ENCODE measurements around the gene STX18. TPM values are rescaled to one million over a fixed set of nuclear protein-coding genes. Genes with fewer than 3 reads are reported as not detected.

The STX18 gene
- total and polyA plus RNA-seq, 2 experiments from 2014 or later: 15.9 to 18.1 TPM

GRCh38 chr4:4472344-4472958 is 69.4 kb downstream of the STX18 start:
- no peaks in the 10 kb centered on the region for H3K27me3 ChIP-seq (ENCODE audit: insufficient read depth)
- no peaks in the 10 kb centered on the region for H3K4me1 ChIP-seq (ENCODE audit: insufficient read depth)
- Mint-ChIP-seq H3K27me3 (ENCODE audit: insufficient read depth, low read depth, poor library complexity) (peaks cover 1% of the 10 kb centered on the region), H3K9me3 (no peaks in the 10 kb centered on the region), H3K27ac (no peak overlapping the region), H3K4me3 (no peak overlapping the region), H3K36me3 (ENCODE audit: low read depth) (peaks cover under 1% of the 10 kb centered on the region; the same call in 2 of the 3 replicates), H3K4me1 (peaks cover 6% of the 10 kb centered on the region)
- no peak overlapping the region for H3K4me2 ChIP-seq
- TF ChIP-seq EZH2phosphoT487 (IDR thresholded peaks at IDR 0.05; ENCODE audit: unreplicated experiment): no peak
- no peak for TF ChIP-seq ZNF462 (CRISPR knock-in tag; IDR thresholded peaks at IDR 0.05)
- no peak for TF ChIP-seq ZNF114 (CRISPR knock-in tag; IDR thresholded peaks at IDR 0.05)
- no peak for TF ChIP-seq REST (IDR thresholded peaks at IDR 0.05; ENCODE audit: unreplicated experiment)
- TF ChIP-seq STAT1 (IDR thresholded peaks at IDR 0.05; ENCODE audit: unreplicated experiment): no peak
- no peak for TF ChIP-seq CREB1 (CRISPR knock-in tag; IDR thresholded peaks at IDR 0.05; ENCODE audit: low read depth)
- no peak for TF ChIP-seq JUNB (IDR thresholded peaks at IDR 0.05; ENCODE audit: unreplicated experiment)
- TF ChIP-seq, protein P1, sequence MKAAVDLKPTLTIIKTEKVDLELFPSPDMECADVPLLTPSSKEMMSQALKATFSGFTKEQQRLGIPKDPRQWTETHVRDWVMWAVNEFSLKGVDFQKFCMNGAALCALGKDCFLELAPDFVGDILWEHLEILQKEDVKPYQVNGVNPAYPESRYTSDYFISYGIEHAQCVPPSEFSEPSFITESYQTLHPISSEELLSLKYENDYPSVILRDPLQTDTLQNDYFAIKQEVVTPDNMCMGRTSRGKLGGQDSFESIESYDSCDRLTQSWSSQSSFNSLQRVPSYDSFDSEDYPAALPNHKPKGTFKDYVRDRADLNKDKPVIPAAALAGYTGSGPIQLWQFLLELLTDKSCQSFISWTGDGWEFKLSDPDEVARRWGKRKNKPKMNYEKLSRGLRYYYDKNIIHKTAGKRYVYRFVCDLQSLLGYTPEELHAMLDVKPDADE (IDR thresholded peaks at IDR 0.05): no peak
- no peak for TF ChIP-seq EZH2 (IDR thresholded peaks at IDR 0.05; ENCODE audit: low read depth, unreplicated experiment)
- no peaks in the 10 kb centered on the region for H3F3A ChIP-seq (replicated peaks; ENCODE audit: low read depth)
- H2AFZ ChIP-seq: no peak overlapping the region
- H4K20me1 ChIP-seq (replicated peaks; ENCODE audit: insufficient read depth): no peaks in the 10 kb centered on the region; the same call in none of the 2 replicates
- H3K79me2 ChIP-seq (replicated peaks; ENCODE audit: insufficient read depth): peaks cover 11% of the 10 kb centered on the region
- DNase-seq (ENCODE audit: low spot score): no peak
- H3K36me3 ChIP-seq (ENCODE audit: insufficient read depth): no peaks in the 10 kb centered on the region
- ATAC-seq: no peak
- no peak overlapping the region for H3K27ac ChIP-seq (ENCODE audit: low read depth)
- H3K4me3 ChIP-seq: no peak overlapping the region
- H3K9me2 ChIP-seq (ENCODE audit: insufficient read depth): no peaks in the 10 kb centered on the region; the same call in 1 of the 2 replicates
